HG03196 (cell line): ENCODE results near the gene CRX.
"Not testable (repeated sequence)": the region's sequence is repeated elsewhere in the genome, so short reads cannot be mapped to it uniquely, and the experiment has no call there.

Experiments used
- ATAC-seq: cut with Tn5 transposase; IDR thresholded peaks from one replicate; pipeline ENCODE4 v1.9.1; 2021; ENCODE audit not compliant: unreplicated experiment

CRX gene

DNA sequence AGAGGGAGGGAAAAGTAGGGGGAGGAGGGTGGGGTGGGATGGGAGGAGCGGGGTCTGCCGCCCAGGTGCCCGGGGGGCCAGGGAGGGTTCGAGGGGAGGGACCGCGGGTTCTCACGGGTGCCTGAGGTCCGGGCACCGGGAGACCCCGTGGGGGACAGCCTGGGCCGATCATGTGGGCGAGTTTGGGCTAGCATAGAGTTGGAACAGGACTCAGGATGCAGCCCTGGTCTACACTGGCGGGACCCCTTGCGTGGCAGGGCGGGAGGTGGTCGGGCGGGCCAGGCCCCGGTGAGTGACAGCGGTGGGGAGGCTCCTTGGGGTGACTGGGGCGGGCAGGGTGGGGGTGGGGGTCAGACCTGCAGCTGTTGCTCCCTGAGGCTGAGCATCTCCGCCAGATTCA is 18.6 kb upstream of the CRX start:
- ATAC-seq = not testable (repeated sequence)

DNA sequence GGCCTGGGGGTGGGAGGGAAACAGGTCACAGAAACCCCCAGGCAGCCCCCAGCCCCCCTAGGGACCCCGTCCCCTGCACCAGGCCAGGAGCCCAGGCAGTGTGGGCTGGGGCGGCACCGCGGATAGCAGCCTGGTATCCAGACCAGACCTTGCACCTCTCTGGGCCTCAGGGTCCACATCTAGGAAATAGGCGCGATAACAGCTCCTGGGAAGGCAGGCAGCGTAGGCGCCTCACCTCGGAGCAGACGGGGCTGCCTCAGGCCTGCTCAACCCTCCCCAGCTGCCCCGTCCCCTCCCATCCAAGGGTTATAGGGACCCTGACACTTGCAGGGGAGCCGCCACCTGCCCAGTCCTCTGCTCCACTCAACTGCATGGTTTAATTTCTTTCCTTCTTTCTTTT is 18.1 kb upstream of the CRX start:
- ATAC-seq = not testable (repeated sequence)

DNA sequence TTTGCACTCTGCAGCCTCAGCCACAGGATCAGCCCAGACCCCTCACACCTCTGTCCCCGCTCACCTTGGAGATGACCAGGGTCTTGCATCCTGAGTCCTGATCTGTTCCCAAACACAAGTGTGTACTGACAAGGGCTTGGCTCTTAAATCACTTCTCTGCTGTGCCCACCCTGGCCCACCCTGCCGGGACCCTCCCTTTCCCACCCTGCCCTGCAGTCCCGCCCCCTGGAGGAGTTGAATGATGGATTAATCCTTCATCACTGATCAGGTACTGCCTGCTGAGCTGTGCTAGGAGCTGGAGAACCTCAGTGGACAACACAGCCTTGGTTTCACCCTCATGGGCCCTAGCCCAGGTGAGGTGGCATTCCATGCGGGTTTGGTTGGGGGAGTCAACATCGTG is 17.3 kb upstream of the CRX start, which contains the start of gene TPRX1:
TPRX1 (minus strand) TSS at position 101 of the 400 bp plus-strand sequence; CDS start at position 89, 12 bp downstream.
- not testable (repeated sequence) for ATAC-seq

DNA sequence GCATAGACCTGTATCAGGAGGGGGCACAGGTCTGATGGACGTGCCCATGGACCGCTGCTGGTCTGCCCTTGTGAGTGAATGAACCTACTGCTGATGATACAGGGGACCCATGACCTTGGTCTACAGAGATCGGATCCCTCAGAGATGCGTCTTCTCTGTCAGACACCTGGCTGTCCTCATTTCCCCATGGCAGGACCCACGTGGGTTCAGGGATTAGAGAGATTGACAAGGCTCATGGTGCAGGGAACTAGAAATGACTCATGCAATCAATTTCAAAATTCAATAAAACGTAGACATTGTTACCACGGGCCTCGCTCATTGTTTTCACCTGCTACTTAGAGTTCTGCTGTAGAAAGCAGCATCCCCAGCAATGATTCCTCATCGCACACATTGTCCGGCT is 16.4 kb upstream of the CRX start:
- no peak for ATAC-seq

DNA sequence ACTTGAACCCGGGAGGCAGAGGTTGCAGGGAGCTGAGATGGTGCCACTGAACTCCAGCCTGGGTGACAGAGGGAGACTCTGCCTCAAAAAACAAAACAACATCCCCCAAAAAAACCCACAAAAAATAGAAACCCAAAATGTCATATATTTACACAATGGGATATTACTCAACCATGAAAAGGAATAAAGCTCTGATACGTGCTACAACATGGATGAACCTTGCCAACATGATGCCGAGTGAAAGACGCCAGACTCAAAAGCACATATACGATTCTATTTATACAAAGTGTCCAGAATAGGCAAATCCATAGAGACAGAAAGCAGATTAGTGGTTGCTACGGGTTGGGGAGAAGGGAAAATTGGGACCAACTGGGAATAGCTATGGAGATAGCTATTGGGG is 15.3 kb upstream of the CRX start:
- ATAC-seq = no peak

DNA sequence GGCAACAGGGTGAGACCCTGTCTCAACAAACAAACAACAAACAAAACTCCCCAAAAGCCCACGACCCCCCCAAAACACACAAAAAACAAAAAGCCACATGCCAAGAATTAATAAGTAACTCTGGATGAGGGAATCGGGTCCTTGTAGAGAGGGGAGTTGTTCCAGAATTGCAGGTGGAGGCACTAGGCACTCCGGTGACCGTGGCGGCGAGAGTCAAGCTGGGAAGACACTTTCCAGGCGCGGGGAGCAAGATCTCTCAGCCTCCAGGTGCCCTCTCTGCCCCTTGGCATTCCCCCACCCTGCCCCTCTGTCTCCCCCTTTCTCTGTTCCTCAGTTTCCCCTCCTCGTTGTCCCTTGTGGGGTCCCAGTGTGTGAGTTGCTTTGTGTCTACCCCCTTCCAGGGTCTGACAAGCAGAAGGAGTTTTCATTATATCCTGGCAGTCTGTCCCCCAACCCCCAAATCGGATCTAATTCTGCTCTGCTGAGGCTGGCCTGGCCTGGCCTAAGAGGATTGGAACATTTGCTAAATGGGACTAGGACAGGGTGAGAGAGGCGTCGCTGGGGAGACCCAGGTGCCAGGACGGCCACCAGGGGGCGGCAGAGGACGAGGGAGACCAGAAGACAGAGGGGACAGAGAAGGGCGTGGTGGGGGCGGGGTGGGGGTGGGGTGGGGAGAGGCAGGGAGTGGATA is 8.3 kb upstream of the CRX start:
- no peak for ATAC-seq

DNA sequence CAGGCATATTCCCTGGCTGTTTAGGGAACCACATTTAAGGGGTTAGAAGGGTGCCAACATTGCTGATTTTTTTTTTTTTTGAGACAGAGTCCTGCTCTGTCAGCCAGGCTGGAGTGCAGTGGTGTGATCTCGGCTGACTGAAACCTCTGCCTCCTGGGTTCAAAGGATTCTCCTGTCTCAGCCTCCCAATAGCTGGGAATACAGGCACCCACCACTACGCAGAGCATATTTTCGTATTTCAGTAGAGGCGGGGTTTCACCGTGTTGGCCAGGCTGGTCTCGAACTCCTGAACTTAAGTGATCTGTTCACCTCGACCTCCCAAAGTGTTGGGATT is 7.8 kb upstream of the CRX start:
- ATAC-seq = no peak

DNA sequence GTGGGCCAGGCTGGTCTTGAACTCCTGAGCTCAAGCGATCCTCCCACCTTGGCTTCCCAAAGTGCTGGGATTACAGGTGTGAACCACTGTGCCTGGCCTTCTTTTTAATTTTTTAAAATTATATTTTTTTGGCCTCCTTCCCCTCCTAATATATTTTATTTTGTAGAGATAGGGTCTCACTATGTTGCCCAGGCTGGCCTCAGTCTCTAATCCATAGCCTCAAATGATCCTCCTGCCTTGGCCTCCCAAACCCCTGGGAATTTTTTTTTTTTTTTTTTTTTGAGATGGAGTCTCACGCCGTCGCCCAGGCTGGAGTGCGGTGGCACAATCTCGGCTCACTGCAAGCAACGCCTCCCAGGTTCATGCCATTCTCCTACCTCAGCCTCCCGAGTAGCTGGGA is 5.5 kb upstream of the CRX start:
- not testable (repeated sequence) for ATAC-seq

DNA sequence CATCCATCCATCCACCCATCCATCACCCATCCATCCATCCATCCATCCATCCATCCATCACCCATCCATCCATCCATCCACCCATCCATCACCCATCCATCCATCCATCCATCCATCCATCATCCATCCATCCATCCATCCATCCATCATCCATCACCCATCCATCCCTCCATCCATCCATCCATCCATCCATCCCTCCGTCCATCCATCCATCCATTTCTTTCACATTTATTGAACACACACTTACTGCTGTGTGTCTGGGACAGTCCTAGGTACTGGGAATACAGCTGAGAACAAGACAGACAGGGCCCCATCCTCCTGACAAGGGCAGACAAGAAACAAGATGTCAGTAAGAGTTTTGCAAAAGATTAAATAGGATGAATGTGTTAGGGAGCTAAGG is 3.5 kb upstream of the CRX start:
- ATAC-seq = not testable (repeated sequence)

DNA sequence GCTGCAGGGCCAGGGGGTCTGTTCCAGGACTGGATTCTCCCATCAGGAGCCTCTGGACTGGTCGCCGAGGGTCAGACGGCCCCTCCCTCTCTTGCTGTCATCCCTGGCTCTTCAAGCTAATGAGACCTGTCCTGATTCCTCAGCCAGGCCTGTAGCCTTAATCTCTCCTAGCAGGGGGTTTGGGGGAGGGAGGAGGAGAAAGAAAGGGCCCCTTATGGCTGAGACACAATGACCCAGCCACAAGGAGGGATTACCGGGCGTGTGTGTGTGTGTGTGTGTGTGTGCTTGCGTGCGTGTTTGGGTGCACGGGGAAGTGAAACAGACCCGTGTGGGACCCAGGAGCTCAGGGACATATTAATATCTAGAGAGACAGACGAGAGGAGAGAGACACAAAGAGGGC is 1.9 kb upstream of the CRX start:
- no peak for ATAC-seq

DNA sequence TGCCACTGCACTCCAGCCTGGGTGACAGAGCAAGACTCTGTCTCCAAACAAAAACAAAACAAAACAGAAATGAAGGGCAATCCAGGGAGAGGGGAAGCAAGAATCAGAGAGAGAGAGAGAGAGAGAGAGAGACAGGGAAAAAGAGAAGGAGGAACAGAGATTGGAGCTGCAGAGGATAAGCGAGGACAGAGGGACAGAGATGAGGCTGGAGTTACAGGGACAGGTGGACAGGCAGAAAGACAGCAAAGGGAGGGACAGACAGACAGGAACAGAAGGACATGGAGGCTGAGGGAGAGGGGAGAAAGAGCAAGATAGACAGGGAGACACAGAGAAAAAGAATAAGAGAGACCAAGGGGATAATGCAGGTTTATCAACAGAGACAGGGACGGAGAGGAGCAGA is 1.3 kb upstream of the CRX start:
- ATAC-seq = no peak

DNA sequence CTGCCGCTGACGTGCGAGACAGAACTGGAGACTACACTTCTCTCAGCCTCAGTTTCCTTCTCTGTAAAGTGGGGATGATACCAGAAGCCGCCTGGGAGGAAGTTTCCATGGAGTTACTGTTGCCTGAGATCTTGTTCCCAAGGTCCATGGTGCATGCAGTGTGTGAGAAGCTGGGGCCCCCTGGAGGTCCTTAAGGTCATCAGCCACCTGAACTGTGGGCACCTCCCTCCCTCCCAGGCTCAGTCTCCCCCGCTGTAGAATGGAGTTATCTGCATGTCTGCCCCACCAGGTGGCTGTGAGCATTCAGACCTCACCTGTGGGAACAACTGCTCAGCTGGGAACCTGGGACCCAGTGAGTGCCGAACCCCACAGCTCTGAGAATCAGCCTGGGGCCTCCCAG is 2.7 kb downstream of the CRX start:
- ATAC-seq = no peak

DNA sequence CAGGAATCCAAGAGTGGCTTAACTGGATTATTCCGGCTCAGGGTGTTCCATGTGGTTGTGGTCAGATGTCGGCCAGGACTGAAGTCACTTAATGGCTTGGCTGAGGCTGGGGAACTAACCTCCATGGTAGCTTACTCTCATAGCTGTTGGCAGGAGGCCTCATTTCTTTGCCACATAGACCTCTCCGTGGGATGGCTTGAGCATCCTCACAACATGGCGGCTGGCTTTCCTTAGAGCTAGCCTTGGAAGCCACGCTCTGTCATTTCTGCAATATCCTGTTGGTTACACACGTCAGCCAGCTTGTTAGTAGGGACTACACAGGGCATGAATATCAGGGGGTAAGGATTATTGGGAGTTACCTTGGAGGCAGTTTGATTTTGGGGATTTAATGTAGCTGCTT is 5.1 kb downstream of the CRX start:
- ATAC-seq = no peak

DNA sequence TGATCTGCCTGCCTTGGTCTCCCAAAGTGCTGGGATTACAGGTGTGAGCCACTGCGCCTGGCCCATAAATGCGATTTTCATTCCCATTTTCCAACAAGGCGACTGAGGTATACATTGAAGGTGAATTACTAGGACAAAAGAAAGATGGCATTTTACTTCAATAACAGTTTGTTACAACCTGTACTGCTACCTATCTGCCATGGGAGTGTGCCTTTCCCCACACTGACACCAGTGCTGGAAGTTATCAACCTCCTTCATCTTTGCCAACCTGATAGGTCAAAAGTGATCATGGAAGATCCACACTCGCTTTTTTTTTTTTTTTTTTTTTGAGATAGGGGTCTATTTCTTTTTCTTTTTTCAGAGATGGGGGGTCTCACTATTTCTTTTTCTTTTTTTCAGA is 11.0 kb downstream of the CRX start:
- no peak for ATAC-seq

DNA sequence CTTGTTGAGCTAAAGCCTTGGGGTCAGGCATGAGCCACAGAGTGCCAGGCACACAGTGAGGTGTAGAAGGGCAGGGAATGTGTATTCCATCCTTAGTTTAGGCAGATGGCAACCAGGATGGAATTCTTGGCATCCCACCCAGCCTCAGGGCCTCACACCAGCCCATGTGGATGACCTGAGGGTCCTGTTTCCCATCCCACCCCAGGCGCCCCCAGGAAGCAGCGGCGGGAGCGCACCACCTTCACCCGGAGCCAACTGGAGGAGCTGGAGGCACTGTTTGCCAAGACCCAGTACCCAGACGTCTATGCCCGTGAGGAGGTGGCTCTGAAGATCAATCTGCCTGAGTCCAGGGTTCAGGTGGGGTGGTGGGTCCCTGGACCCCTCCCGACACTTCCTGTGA is 14.3 kb downstream of the CRX start:
- no peak for ATAC-seq

DNA sequence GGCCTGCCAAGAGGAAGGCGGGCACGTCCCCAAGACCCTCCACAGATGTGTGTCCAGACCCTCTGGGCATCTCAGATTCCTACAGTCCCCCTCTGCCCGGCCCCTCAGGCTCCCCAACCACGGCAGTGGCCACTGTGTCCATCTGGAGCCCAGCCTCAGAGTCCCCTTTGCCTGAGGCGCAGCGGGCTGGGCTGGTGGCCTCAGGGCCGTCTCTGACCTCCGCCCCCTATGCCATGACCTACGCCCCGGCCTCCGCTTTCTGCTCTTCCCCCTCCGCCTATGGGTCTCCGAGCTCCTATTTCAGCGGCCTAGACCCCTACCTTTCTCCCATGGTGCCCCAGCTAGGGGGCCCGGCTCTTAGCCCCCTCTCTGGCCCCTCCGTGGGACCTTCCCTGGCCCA is 17.7 kb downstream of the CRX start:
- ATAC-seq = no peak

DNA sequence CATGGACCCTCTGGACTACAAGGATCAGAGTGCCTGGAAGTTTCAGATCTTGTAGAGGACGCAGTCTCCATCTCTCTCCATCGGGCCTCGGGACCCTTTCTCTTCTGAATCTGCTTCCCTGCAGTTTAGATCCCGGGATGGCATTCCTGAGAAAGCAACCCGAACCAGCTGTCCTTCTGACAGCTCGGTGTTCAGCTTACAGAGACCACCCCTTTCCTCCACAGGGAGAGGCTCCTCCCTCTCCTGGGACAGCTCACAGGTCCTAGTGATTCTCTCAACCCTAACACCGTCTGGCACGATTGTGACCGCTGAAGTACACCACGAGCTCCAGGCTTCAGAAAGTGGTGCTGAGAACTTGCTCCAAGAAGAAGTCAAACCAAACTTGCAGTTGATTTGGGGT is 18.2 kb downstream of the CRX start:
- no peak for ATAC-seq

DNA sequence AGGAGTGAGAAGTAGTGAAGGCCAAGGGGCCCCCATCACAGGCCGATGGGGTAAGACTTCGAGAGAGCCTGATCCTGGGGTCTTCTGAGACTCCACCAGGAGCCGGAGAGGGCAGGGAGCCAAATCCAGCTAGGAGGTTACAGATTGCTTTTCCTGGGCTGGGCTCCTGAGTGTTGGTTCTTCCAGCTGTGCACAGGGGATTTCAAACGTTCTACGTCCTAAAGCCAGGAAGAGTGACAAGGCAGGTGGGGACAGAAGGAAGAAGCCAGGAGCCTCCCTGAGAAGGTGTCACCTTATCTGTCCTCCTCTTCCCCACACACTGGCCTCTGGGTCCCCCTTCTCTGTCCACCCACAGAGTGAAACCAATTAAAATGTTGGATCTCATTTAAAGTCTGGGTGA is 21.2 kb downstream of the CRX start:
- no peak for ATAC-seq

DNA sequence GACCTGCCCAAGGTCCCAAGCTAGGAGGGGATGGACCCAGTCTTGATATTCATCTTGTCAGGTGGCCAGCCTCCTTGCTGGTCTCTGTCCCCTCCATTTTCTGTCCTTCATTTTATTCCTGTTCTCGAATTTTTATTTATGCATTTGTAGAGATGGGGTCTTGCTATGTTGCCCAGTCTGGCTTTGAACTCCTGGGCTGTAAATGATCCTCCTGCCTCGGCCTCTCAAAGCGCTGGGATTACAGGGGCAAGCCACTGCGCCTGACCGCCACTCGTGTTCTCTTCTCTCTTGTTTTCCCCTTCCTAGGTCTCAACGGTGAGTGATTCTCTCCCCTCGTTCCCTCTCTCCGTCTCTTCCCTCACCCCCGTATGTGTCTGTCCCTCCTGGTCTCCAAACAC is 26.7 kb downstream of the CRX start:
- no peak for ATAC-seq

DNA sequence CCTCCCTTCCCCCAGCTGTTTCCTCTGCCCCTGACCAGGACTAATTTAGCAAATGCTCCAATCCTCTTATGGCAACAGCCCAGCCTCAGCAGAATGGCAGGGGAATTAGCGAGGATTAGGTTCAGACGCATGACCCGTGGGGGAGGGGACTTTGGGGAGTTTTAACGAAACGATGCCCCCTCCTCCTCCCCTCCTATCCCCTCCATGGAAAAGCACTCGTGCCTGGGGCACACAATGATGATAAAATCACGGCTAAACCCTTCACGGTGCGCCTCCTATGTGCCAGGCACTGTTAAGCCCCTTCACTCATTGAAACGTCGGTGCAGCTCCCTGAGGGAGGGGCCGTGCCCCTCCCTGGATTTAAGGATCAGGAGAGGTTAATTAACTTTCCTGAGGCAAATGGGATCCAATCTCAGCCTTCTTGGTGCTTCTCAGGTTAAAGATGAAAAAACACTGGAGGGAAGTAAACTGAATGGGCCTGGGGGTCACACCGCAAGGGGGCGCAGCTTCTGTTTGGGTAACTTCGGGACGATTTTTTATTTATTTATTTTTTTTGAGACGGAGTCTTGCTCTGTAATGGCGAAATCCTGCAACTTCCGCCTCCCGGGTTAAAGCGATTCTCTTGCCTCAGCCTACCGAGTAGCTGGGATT is 27.2 kb downstream of the CRX start:
- ATAC-seq = no peak

DNA sequence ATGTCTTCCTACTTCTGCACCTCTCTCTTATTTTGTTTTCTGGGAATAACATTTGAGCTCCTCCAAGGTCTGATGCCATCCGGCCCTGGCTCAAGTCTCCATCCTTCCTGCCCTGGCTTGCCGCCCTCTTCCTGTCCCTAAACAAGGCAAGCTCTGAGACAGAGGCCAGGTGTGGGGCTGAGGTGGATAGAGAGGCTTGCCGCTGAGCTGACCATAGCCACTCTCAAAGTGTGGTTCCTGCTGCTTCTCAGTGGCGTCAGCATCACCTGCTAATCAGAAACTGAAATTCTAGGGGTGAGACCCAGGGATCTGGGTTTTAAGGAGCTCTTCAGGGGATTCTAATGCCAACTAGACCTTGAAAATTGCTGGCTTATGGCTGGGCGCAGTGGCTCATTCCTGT is 31.3 kb downstream of the CRX start:
- no peak for ATAC-seq

DNA sequence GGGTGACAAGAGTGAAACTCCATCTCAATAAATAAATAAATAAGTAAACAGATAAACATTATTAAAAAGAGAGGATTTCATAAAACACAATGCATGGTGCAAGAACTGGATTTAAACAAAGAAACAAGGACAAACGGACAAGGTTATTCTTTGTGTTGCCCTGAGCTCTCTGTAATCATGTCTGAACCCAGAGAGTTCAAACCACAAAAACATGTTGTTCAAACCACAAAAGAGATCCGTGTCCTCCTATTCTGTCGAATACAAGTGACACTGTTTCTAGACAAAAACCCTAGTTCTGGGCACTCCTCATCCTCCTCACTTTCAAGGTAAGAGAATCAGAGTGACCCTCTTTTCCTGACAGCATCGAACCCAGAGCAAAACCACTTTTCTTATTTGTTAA is 32.7 kb downstream of the CRX start:
- no peak for ATAC-seq

DNA sequence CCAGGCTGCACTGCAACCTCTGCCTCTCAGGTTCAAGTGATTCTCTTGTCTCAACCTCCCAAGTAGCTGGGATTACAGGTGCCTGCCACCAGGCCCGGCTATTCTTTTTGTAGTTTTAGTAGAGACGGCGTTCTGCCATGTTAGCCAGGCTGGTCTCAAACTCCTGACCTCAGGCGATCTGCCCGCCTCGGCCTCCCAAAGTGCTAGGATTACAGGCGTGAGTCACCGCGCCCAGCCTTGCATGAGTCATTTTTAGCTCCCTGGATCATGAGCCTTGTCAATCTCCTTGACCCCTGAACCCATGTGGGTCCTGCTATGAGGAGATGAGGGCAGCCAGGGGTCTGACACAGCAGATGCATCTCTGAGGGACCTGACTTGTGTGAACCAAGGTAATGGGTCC is 36.5 kb downstream of the CRX start:
- ATAC-seq = not testable (repeated sequence)
